Activated CD4-positive, alpha-beta T cell treated with anti-CD3 and anti-CD28 coated beads for 36 hours (primary cell): ENCODE data around the gene RIOK3. TPM values are rescaled to one million over a fixed set of nuclear protein-coding genes. Genes with fewer than 3 reads are reported as not detected.

Experiments
- ATAC-seq: fragments of 200-7000 bp; cut with Tn5 transposase; one replicate; pipeline ENCODE4 v1.10.0; 2021; ENCODE audit warnings: mild to moderate bottlenecking, moderate library complexity
- CTCF ChIA-PET: fragments of 350-600 bp; sonication (Branson Sonifier 250); formaldehyde crosslinking; loops from one replicate; lab custom pipeline; 2021; ENCODE audit warnings: antibody characterized with exemption; lab: Charles Lee
- POLR2A ChIA-PET: fragments of 350-600 bp; sonication (Branson Sonifier 250); formaldehyde crosslinking; loops from one replicate; lab custom pipeline; 2021; ENCODE audit warnings: antibody characterized with exemption, inconsistent platforms; lab: Charles Lee
- DNase-seq: peaks from one replicate; pipeline ENCODE4 v3.0.0-alpha.2; 2020
- H3K27ac Mint-ChIP-seq: one replicate; pipeline ENCODE4 v1.8.0; 2021; ENCODE audit warnings: mixed read lengths
- H3K27me3 Mint-ChIP-seq: one replicate; pipeline ENCODE4 v1.8.0; 2021; ENCODE audit warnings: mixed read lengths
- H3K36me3 Mint-ChIP-seq: one replicate; pipeline ENCODE4 v1.8.0; 2021; ENCODE audit warnings: low read depth, mixed read lengths
- H3K4me1 Mint-ChIP-seq: one replicate; pipeline ENCODE4 v1.8.0; 2021; ENCODE audit warnings: mixed read lengths
- H3K4me3 Mint-ChIP-seq: one replicate; pipeline ENCODE4 v1.8.0; 2021; ENCODE audit warnings: mild to moderate bottlenecking, moderate library complexity, mixed read lengths
- H3K9me3 Mint-ChIP-seq: one replicate; pipeline ENCODE4 v1.8.0; 2021; ENCODE audit warnings: low read depth, mixed read lengths
- intact Hi-C, 2 experiments: fragments of 100-400 bp; cut with DNase I in 1 of 2; cut with micrococcal nuclease in 1 of 2; formaldehyde crosslinking; loops; one replicate each; pipeline versions ENCODE4 v1.14.2 to v1.15.1; 2022 to 2024; cut with DNase I, micrococcal nuclease
- total RNA-seq, 2 experiments: library from RNA; stranded (reverse); gene quantifications; one replicate each; pipeline ENCODE4 v1.2.3, GENCODE V29; 2021

Gene RIOK3
- total RNA-seq, 2 experiments from 2014 or later, result 71.1 to 71.2 TPM

GRCh38 chr18:23451491-23451890 lies 1.6 kb upstream of the RIOK3 start:
- intact Hi-C loops, result loop anchor here in 1 of 2 experiments (5.0 to 10.0 kb wide), 3 partner anchors 219 to 1837 kb away; partner anchors contain the start of genes IMPACT and SNRPD1
- H3K4me3 Mint-ChIP-seq, result peak overlapping the region; percentile 99
- H3K9me3 Mint-ChIP-seq, result no peaks in the 10 kb centered on the region
- CTCF ChIA-PET, result no interaction called here
- POLR2A ChIA-PET, result interaction anchor here (0.7 kb wide), 1 partner anchor 298 kb away, joined by 9 read pairs; no protein-coding TSS in a partner anchor
- peaks cover 29% of the 10 kb centered on the region for H3K4me1 Mint-ChIP-seq
- DNase-seq (no peak), ATAC-seq (no peak)
- H3K36me3 Mint-ChIP-seq, result peaks cover 5% of the 10 kb centered on the region
- H3K27me3 Mint-ChIP-seq, result no peaks in the 10 kb centered on the region
- no peak overlapping the region for H3K27ac Mint-ChIP-seq

GRCh38 chr18:23452347-23452727 lies 750 bp upstream of the RIOK3 start:
- Mint-ChIP-seq H3K27me3 (no peaks in the 10 kb centered on the region), H3K4me1 (peaks cover 37% of the 10 kb centered on the region), H3K36me3 (peaks cover 9% of the 10 kb centered on the region), H3K27ac (peak overlapping the region; percentile 81), H3K4me3 (peak overlapping the region; percentile 99), H3K9me3 (no peaks in the 10 kb centered on the region)
- ChIA-PET CTCF (interaction anchor here (1.4 to 2.6 kb wide), 3 partner anchors 9 to 46 kb away, joined by 5 to 10 read pairs (median 6); no protein-coding TSS in a partner anchor), POLR2A (interaction anchor here (0.8 to 0.9 kb wide), 2 partner anchors 36 to 134 kb away, joined by 3 read pairs; partner anchors contain the start of gene NPC1)
- DNase-seq, result no peak
- intact Hi-C loops, result loop anchor here (2.0 to 10.0 kb wide), 6 partner anchors 14 to 1838 kb away; partner anchors contain the start of genes IMPACT (in 1 of the 2), RBBP8 (in 1 of the 2) and SNRPD1 (in 1 of the 2)
- no peak for ATAC-seq

- H3K27ac Mint-ChIP-seq, result peak overlapping the region; percentile 81
- no peak for DNase-seq
- ATAC-seq, result peak; percentile 36
- intact Hi-C loops, result loop anchor here (1.0 to 10.0 kb wide), 10 partner anchors 15 to 1839 kb away; partner anchors contain the start of genes NPC1 (in 2 of the 2), RBBP8 (in 2 of the 2), RMC1 (in 2 of the 2) and IMPACT (in 1 of the 2)
- H3K4me3 Mint-ChIP-seq, result peak overlapping the region; percentile 99
- ChIA-PET POLR2A (interaction anchor here (0.6 kb wide), 1 partner anchor 519 kb away, joined by 3 read pairs; no protein-coding TSS in a partner anchor), CTCF (interaction anchor here (1.4 to 2.6 kb wide), 4 partner anchors 9 to 63 kb away, joined by 5 to 10 read pairs (median 6); no protein-coding TSS in a partner anchor)
- no peaks in the 10 kb centered on the region for H3K27me3 Mint-ChIP-seq
- no peaks in the 10 kb centered on the region for H3K9me3 Mint-ChIP-seq
- H3K4me1 Mint-ChIP-seq, result peaks cover 48% of the 10 kb centered on the region
- peaks cover 11% of the 10 kb centered on the region for H3K36me3 Mint-ChIP-seq
These were observed 582 bp downstream of the RIOK3 start for GRCh38 chr18:23453680-23454058.

GRCh38 chr18:23456835-23457234 lies 3.7 kb downstream of the RIOK3 start:
- H3K27ac Mint-ChIP-seq, result peak overlapping the region; percentile 38
- H3K4me3 Mint-ChIP-seq, result no peak overlapping the region
- intact Hi-C loops, result loop anchor here in 1 of 2 experiments (10.0 kb wide), 2 partner anchors 968 to 1842 kb away; partner anchors contain the start of genes IMPACT and SNRPD1
- DNase-seq (no peak), ATAC-seq (no peak)
- peaks cover 18% of the 10 kb centered on the region for H3K36me3 Mint-ChIP-seq
- peaks cover 71% of the 10 kb centered on the region for H3K4me1 Mint-ChIP-seq
- no peaks in the 10 kb centered on the region for H3K9me3 Mint-ChIP-seq
- no peaks in the 10 kb centered on the region for H3K27me3 Mint-ChIP-seq
- POLR2A ChIA-PET, result no interaction called here
- CTCF ChIA-PET, result interaction anchor here (0.6 to 1.8 kb wide), 3 partner anchors 42 to 222 kb away, joined by 3 to 6 read pairs (median 3); no protein-coding TSS in a partner anchor

GRCh38 chr18:23458830-23459529 lies 5.9 kb downstream of the RIOK3 start:
- H3K4me3 Mint-ChIP-seq, result no peak overlapping the region
- H3K27me3 Mint-ChIP-seq, result no peaks in the 10 kb centered on the region
- peaks cover 61% of the 10 kb centered on the region for H3K4me1 Mint-ChIP-seq
- DNase-seq, result no peak
- POLR2A ChIA-PET, result no interaction called here
- intact Hi-C loops, result loop anchor here in 1 of 2 experiments (10.0 kb wide), 2 partner anchors 966 to 1844 kb away; partner anchors contain the start of genes IMPACT and SNRPD1
- no peaks in the 10 kb centered on the region for H3K9me3 Mint-ChIP-seq
- CTCF ChIA-PET, result interaction anchor here (0.6 to 1.2 kb wide), 3 partner anchors 17 to 159 kb away, joined by 3 to 4 read pairs (median 3); no protein-coding TSS in a partner anchor
- no peak overlapping the region for H3K27ac Mint-ChIP-seq
- ATAC-seq, result no peak
- H3K36me3 Mint-ChIP-seq, result peaks cover 36% of the 10 kb centered on the region

GRCh38 chr18:23459530-23459921 lies 6.4 kb downstream of the RIOK3 start:
- no peak overlapping the region for H3K27ac Mint-ChIP-seq
- POLR2A ChIA-PET, result no interaction called here

GRCh38 chr18:23460285-23461273 lies 7.5 kb downstream of the RIOK3 start:
- CTCF ChIA-PET, result interaction anchor here (1.1 kb wide), 1 partner anchor 38 kb away, joined by 6 read pairs; no protein-coding TSS in a partner anchor
- Mint-ChIP-seq H3K9me3 (no peaks in the 10 kb centered on the region), H3K4me1 (peaks cover 50% of the 10 kb centered on the region), H3K36me3 (peaks cover 41% of the 10 kb centered on the region), H3K27ac (no peak overlapping the region), H3K4me3 (no peak overlapping the region), H3K27me3 (no peaks in the 10 kb centered on the region)
- no peak for DNase-seq
- POLR2A ChIA-PET, result no interaction called here
- intact Hi-C loops, result no loop called here
- ATAC-seq, result no peak

More at GRCh38 chr18:23459530-23459921, 6.4 kb downstream of the RIOK3 start:
- CTCF ChIA-PET, result interaction anchor here (1.0 to 1.1 kb wide), 2 partner anchors 35 to 39 kb away, joined by 3 to 6 read pairs; no protein-coding TSS in a partner anchor
- DNase-seq (no peak), ATAC-seq (no peak)
- no peak overlapping the region for H3K4me3 Mint-ChIP-seq
- intact Hi-C loops, result loop anchor here in 1 of 2 experiments (10.0 kb wide), 2 partner anchors 965 to 1845 kb away; partner anchors contain the start of genes IMPACT and SNRPD1
- no peaks in the 10 kb centered on the region for H3K9me3 Mint-ChIP-seq
- peaks cover 40% of the 10 kb centered on the region for H3K36me3 Mint-ChIP-seq
- H3K27me3 Mint-ChIP-seq, result no peaks in the 10 kb centered on the region
- peaks cover 56% of the 10 kb centered on the region for H3K4me1 Mint-ChIP-seq

- Mint-ChIP-seq H3K4me3 (no peak overlapping the region), H3K27me3 (no peaks in the 10 kb centered on the region), H3K36me3 (peaks cover 41% of the 10 kb centered on the region), H3K9me3 (no peaks in the 10 kb centered on the region), H3K27ac (no peak overlapping the region), H3K4me1 (peaks cover 34% of the 10 kb centered on the region)
- no peak for ATAC-seq
- intact Hi-C loops, result no loop called here
- CTCF ChIA-PET, result interaction anchor here (0.6 to 1.7 kb wide), 8 partner anchors 9 to 375 kb away, joined by 3 to 6 read pairs (median 4); partner anchors contain the start of gene RIOK3
- no peak for DNase-seq
- POLR2A ChIA-PET, result no interaction called here
These were observed 9.8 kb downstream of the RIOK3 start for GRCh38 chr18:23462876-23463275.

GRCh38 chr18:23468753-23469459 lies 15.8 kb downstream of the RIOK3 start:
- ChIA-PET POLR2A (no interaction called here), CTCF (interaction anchor here (1.9 kb wide), 1 partner anchor 30 kb away, joined by 7 read pairs; no protein-coding TSS in a partner anchor)
- Mint-ChIP-seq H3K27ac (no peak overlapping the region), H3K27me3 (no peaks in the 10 kb centered on the region), H3K4me3 (no peak overlapping the region), H3K4me1 (no peaks in the 10 kb centered on the region), H3K36me3 (peaks cover 30% of the 10 kb centered on the region), H3K9me3 (no peaks in the 10 kb centered on the region)
- intact Hi-C loops, result no loop called here
- DNase-seq (no peak), ATAC-seq (no peak)
